K562 (cell line): ENCODE results near the gene ABCA8. TPM values are rescaled to one million over a fixed set of nuclear protein-coding genes. Genes with fewer than 3 reads are reported as not detected.

Experiments
- ATAC-seq: fragments of 200-7000 bp; cut with Tn5 transposase; 3 replicates; pipeline ENCODE4 v1.9.1; 2020; ENCODE audit warnings: moderate library complexity
- BruUV-seq: library from RNA; stranded (reverse); fragments of 400-500 nt; replicated peaks from 2 replicates; lab custom pipeline; 2021; lab: Mats Ljungman, UMichigan
- CTCF ChIA-PET: fragments of 300-600 bp; formaldehyde crosslinking; extraction: SDS; loops from one replicate; lab custom pipeline; 2021; ENCODE audit warnings: low intra/inter-chr PET ratio; lab: Yijun Ruan, JAX
- POLR2A ChIA-PET: fragments of 300-600, 350-650 bp; sonication (Branson Sonifier 250); formaldehyde crosslinking; extraction: SDS; loops from one replicate; lab custom pipeline; 2021; ENCODE audit warnings: antibody characterized with exemption, inconsistent platforms; lab: Yijun Ruan, JAX
- DNase-seq, 4 experiments: peaks; one replicate each; pipeline versions ENCODE4 v3.0.0 to v3.0.0-alpha.2; 2011 to 2018; ENCODE audit warnings: low spot score in 3 of 4, mixed read lengths in 3 of 4; ENCODE audit errors: extremely low read depth in 1 of 4
- FAIRE-seq: peaks from 2 replicates; lab custom pipeline; 2011; peaks lifted over from hg19 to GRCh38; lab: Jason Lieb, UNC
- H2AFZ ChIP-seq: 2 replicates; pipeline ENCODE4 v1.6.0; 2011; ENCODE audit warnings: low read depth, low read length, control low read depth, inconsistent platforms
- H3K27ac ChIP-seq: fragments of 200-600 bp; 3 replicates; pipeline ENCODE4 v1.8.0; 2011; ENCODE audit warnings: low read depth, mild to moderate bottlenecking, control low read depth, inconsistent platforms, low read length, moderate library complexity, mixed read lengths; ENCODE audit errors: extremely low read depth
- H3K27me3 ChIP-seq, 2 experiments: fragments of 300-600 bp in 1 of 2; 2 replicates in 1 of 2; 3 replicates in 1 of 2; pipeline versions ENCODE4 v1.6.0 to v1.8.0; 2011; ENCODE audit warnings: inconsistent platforms in 2 of 2, low read length in 2 of 2, mild to moderate bottlenecking in 1 of 2, mixed read lengths in 1 of 2, moderate library complexity in 1 of 2; ENCODE audit not compliant: control insufficient read depth in 2 of 2, insufficient read depth in 2 of 2
- H3K36me3 ChIP-seq: fragments of 300-600 bp; 3 replicates; pipeline ENCODE4 v1.8.0; 2011; ENCODE audit warnings: mild to moderate bottlenecking, low read length, inconsistent platforms; ENCODE audit not compliant: control insufficient read depth, insufficient read depth
- H3K4me1 ChIP-seq, 2 experiments: fragments of 200-600 bp in 1 of 2; replicated peaks in 1 of 2; 2 replicates in 1 of 2; 3 replicates in 1 of 2; pipeline versions ENCODE4 v1.5.1 to v1.8.0; 2011; ENCODE audit warnings: inconsistent platforms in 2 of 2, low read length in 2 of 2, mild to moderate bottlenecking in 1 of 2, mixed read lengths in 1 of 2, moderate library complexity in 1 of 2; ENCODE audit not compliant: control insufficient read depth in 2 of 2, insufficient read depth in 2 of 2
- H3K4me2 ChIP-seq: 2 replicates; pipeline ENCODE4 v1.6.1; 2011; ENCODE audit warnings: low read length, control low read depth, inconsistent platforms, mixed read lengths; ENCODE audit not compliant: insufficient read depth
- H3K4me3 ChIP-seq: fragments of 200-600 bp; sonication (generic), shearing (Covaris generic); 2 replicates; pipeline ENCODE4 v1.5.1; 2016; ENCODE audit warnings: control low read depth, inconsistent platforms
- H3K79me2 ChIP-seq: fragments of 200-600 bp; 3 replicates; pipeline ENCODE4 v1.8.0; 2011; ENCODE audit warnings: low read length, inconsistent platforms; ENCODE audit not compliant: control insufficient read depth, insufficient read depth
- H3K9ac ChIP-seq, 2 experiments: 2 replicates each; pipeline versions ENCODE4 v1.6.0 to v1.6.1; 2011; ENCODE audit warnings: low read depth in 2 of 2, low read length in 2 of 2, control low read depth in 1 of 2, inconsistent platforms in 1 of 2, mild to moderate bottlenecking in 1 of 2, mixed read lengths in 1 of 2; ENCODE audit not compliant: insufficient read depth in 1 of 2
- H3K9me1 ChIP-seq: one replicate; pipeline ENCODE4 v1.6.0; 2011; ENCODE audit warnings: inconsistent platforms, mild to moderate bottlenecking, low read length, moderate library complexity; ENCODE audit not compliant: control insufficient read depth, insufficient read depth
- H3K9me3 ChIP-seq: replicated peaks from 2 replicates; pipeline ENCODE4 v1.5.1; 2011; ENCODE audit warnings: low read depth, low read length, inconsistent platforms; ENCODE audit not compliant: control insufficient read depth, insufficient read depth
- H4K20me1 ChIP-seq: replicated peaks from 2 replicates; pipeline ENCODE4 v1.6.1; 2011; ENCODE audit warnings: low read length, inconsistent platforms, mixed read lengths; ENCODE audit not compliant: control insufficient read depth, insufficient read depth
- ELK1 ChIP-seq: sonication (generic); formaldehyde crosslinking; IDR thresholded peaks from 2 replicates; pipeline ENCODE4 v1.8.1; 2022; ENCODE audit warnings: missing genetic modification reagents
- HCFC1 ChIP-seq: IDR thresholded peaks from 2 replicates; pipeline ENCODE4 v1.6.1; 2012; ENCODE audit warnings: low read depth, low read length, improper control_type of control experiment
- WGBS: fragments of 100-300 bp; shearing (Covaris generic); methylation state at CpG from one replicate; pipeline ENCODE4 v1.1.6; 2016; ENCODE audit warnings: low coverage, mixed read lengths; ENCODE audit not compliant: insufficient coverage; ENCODE audit errors: missing lambda C conversion rate; 5-methylcytosine and 5-hydroxymethylcytosine counted together
- in situ Hi-C: fragments of 300-500 bp; cut with MboI; formaldehyde crosslinking; loops from 4 replicates; pipeline ENCODE4 v1.15.0; 2018; ENCODE audit warnings: inconsistent platforms, mixed read lengths
- intact Hi-C: fragments of 100-400 bp; cut with micrococcal nuclease; formaldehyde crosslinking; loops from 2 replicates; pipeline ENCODE4 v1.14.2; 2022
- polyA plus RNA-seq, 8 experiments: library from polyadenylated mRNA; depleted of rRNA in 4 of 8; stranded (reverse) in 5 of 8; unstranded in 3 of 8; fragments of >200 nt; fragmentation: Nextera tagmentation in 2 of 8; fragmentation: Illumina TruSeq in 1 of 8; extraction: Ambion mirVana in 2 of 8; extraction: Trizol in 1 of 8; gene quantifications; 2 replicates each; pipeline versions ENCODE4 v1.2.1 to v1.2.3, GENCODE V29; 2011 to 2014; ENCODE audit warnings: inconsistent platforms in 1 of 8, missing spikeins in 1 of 8
- total RNA-seq, 7 experiments: library from RNA; depleted of rRNA in 6 of 7; stranded (reverse); fragments of >200 nt in 6 of 7; fragmentation: Illumina TruSeq in 2 of 7; extraction: Trizol in 2 of 7; gene quantifications; 2 replicates each; pipeline versions ENCODE4 v1.2.1 to v1.2.3, GENCODE V29; 2011 to 2021; ENCODE audit warnings: low replicate concordance in 1 of 7
- TF ChIP-seq, protein P1 (sequence below): fragments of 450-650 bp; formaldehyde crosslinking; IDR thresholded peaks from 2 replicates; pipeline ENCODE4 v1.4.0; 2022; ENCODE audit warnings: missing genetic modification characterization
- TF ChIP-seq, protein P2 (sequence below): sonication (generic); formaldehyde crosslinking; IDR thresholded peaks from 2 replicates; pipeline ENCODE4 v1.8.1; 2023; ENCODE audit warnings: mild to moderate bottlenecking, missing genetic modification reagents

Gene ABCA8
- total and polyA plus RNA-seq, 9 of the 15 experiments (the other 6 are each of a cell fraction or from before 2014, with no cell fraction given) = 1.8 to 13.2 (median 12.0) TPM

DNA sequence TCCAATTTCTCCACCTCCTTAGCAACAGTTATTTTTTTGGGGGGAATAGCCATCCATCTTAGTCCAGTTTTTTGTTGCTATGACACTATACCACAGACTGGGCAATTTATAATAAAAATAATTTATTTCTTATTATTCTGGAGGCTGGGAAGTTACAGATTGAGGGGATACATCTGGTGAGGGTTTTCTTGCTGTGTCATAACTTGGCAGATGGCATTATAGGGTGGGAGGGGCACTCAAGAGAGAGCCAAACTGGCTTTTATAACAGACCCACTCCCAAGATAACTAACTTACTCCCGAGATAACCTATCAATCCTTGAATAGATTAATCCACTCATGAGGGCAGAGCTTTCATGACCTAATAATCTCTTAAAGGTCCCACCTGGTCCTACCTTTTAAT, 84.2 kb downstream of the ABCA8 start:
- WGBS = 0% methylated on average over 1 of the region's 1 CpG
- ATAC-seq = no peak
- Histone ChIP-seq H3K27ac (no peak overlapping the region), H2AFZ (no peak overlapping the region), H3K9ac (no peak overlapping the region), H3K9me1 (no peaks in the 10 kb centered on the region), H3K79me2 (no peaks in the 10 kb centered on the region), H3K4me3 (no peak overlapping the region), H3K36me3 (no peaks in the 10 kb centered on the region), H3K4me2 (no peak overlapping the region), H3K9me3 (no peaks in the 10 kb centered on the region), H4K20me1 (no peaks in the 10 kb centered on the region), H3K27me3 (no peaks in the 10 kb centered on the region), H3K4me1 (no peaks in the 10 kb centered on the region)
- ChIA-PET CTCF (no interaction called here), POLR2A (no interaction called here)
- in situ Hi-C loops = no loop called here
- no peak for DNase-seq
- BruUV-seq = no TSS peak
- TF ChIP-seq, protein P1, sequence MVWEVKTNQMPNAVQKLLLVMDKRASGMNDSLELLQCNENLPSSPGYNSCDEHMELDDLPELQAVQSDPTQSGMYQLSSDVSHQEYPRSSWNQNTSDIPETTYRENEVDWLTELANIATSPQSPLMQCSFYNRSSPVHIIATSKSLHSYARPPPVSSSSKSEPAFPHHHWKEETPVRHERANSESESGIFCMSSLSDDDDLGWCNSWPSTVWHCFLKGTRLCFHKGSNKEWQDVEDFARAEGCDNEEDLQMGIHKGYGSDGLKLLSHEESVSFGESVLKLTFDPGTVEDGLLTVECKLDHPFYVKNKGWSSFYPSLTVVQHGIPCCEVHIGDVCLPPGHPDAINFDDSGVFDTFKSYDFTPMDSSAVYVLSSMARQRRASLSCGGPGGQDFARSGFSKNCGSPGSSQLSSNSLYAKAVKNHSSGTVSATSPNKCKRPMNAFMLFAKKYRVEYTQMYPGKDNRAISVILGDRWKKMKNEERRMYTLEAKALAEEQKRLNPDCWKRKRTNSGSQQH (CRISPR knock-in tag) = no peak
- TF ChIP-seq HCFC1 = no peak
- TF ChIP-seq ELK1 (CRISPR knock-in tag) = no peak
- TF ChIP-seq, protein P2, sequence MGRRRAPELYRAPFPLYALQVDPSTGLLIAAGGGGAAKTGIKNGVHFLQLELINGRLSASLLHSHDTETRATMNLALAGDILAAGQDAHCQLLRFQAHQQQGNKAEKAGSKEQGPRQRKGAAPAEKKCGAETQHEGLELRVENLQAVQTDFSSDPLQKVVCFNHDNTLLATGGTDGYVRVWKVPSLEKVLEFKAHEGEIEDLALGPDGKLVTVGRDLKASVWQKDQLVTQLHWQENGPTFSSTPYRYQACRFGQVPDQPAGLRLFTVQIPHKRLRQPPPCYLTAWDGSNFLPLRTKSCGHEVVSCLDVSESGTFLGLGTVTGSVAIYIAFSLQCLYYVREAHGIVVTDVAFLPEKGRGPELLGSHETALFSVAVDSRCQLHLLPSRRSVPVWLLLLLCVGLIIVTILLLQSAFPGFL = no peak
- no peak for FAIRE-seq
- intact Hi-C loops = no loop called here
